Activated naive CD8-positive, alpha-beta T cell treated with anti-CD3 and anti-CD28 coated beads, Interleukin-2, amount 10 ng/mL, durations not matched to agents 7 days and 5 days (primary cell): ENCODE data around the gene INO80D. TPM values are rescaled to one million over a fixed set of nuclear protein-coding genes. Genes with fewer than 3 reads are reported as not detected.
"Not testable (repeated sequence)": the region's sequence is repeated elsewhere in the genome, so short reads cannot be mapped to it uniquely, and the experiment has no call there.

Experiments
- ATAC-seq: fragments of 150-1000 bp; cut with Tn5 transposase; one replicate; pipeline ENCODE4 v1.10.0; 2021; ENCODE audit warnings: low read depth, moderate library complexity
- POLR2A ChIA-PET: fragments of 350-600 bp; sonication (Branson Sonifier 250); formaldehyde crosslinking; loops from one replicate; lab custom pipeline; 2021; ENCODE audit warnings: antibody characterized with exemption; lab: Charles Lee
- DNase-seq: peaks from one replicate; pipeline ENCODE4 v3.0.0; 2021
- H3K27ac Mint-ChIP-seq: one replicate; pipeline ENCODE4 v1.8.0; 2022; ENCODE audit warnings: mild to moderate bottlenecking, mixed read lengths
- H3K27me3 Mint-ChIP-seq: one replicate; pipeline ENCODE4 v1.8.0; 2022; ENCODE audit warnings: mild to moderate bottlenecking, moderate library complexity, mixed read lengths
- H3K36me3 Mint-ChIP-seq: one replicate; pipeline ENCODE4 v1.8.0; 2021; ENCODE audit warnings: mild to moderate bottlenecking, mixed read lengths
- H3K4me1 Mint-ChIP-seq: one replicate; pipeline ENCODE4 v1.8.0; 2021; ENCODE audit warnings: mixed read lengths
- H3K4me3 Mint-ChIP-seq: one replicate; pipeline ENCODE4 v1.8.0; 2022; ENCODE audit warnings: mild to moderate bottlenecking, moderate library complexity, mixed read lengths
- H3K9me3 Mint-ChIP-seq: one replicate; pipeline ENCODE4 v1.8.0; 2021; ENCODE audit warnings: mixed read lengths
- total RNA-seq, 2 experiments: library from RNA; stranded (reverse); gene quantifications; one replicate each; pipeline ENCODE4 v1.2.3, GENCODE V29; 2021

INO80D gene
- total RNA-seq, 2 experiments from 2014 or later = 25.5 to 28.5 TPM

DNA sequence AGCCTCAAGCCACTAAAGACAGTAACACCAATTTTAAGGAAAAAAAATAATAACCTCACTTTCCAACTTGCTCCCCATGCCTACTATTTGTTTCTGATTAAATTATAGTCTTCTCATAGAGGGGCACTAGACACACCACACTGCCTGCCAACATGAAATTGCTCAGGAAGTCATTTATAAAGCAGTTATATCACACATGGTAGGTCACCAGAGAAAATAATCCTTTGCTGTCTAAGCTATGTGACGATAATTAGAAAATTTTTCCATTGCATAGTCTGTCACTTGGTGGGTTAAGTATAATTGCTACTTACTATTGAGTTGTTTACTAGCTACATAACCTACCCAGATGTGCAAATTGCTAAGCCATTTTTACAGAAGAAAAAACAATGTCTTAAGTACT, 85.2 kb downstream of the INO80D start:
- DNase-seq = no peak
- no peak for ATAC-seq
- POLR2A ChIA-PET = no interaction called here
- H3K27me3 Mint-ChIP-seq = no peaks in the 10 kb centered on the region
- no peak overlapping the region for H3K27ac Mint-ChIP-seq
- peaks cover 7% of the 10 kb centered on the region for H3K4me1 Mint-ChIP-seq
- H3K4me3 Mint-ChIP-seq = no peak overlapping the region
- peaks cover 18% of the 10 kb centered on the region for H3K36me3 Mint-ChIP-seq
- H3K9me3 Mint-ChIP-seq = no peaks in the 10 kb centered on the region

DNA sequence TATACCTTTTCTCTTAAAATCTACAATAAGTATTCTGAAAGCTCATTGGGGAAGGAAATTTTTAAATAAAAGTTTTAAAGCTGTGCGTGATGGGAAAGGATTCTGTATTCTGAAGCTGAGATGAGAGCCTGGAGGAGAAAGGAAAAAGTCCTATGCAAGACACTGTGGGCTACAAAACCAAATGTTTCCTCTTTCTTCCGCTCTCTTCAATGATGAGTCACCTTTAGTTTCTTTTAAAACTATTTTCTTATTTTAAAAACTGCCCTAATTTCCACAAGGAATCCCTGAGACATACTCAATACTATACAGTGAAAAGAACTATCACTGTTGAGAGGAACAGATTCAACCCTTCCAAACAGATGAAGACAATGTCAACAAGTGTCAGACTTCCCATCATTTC, 87.4 kb downstream of the INO80D start:
- no peak overlapping the region for H3K4me3 Mint-ChIP-seq
- POLR2A ChIA-PET = no interaction called here
- no peaks in the 10 kb centered on the region for H3K9me3 Mint-ChIP-seq
- ATAC-seq (no peak), DNase-seq (no peak)
- H3K27me3 Mint-ChIP-seq = no peaks in the 10 kb centered on the region
- H3K27ac Mint-ChIP-seq = no peak overlapping the region
- H3K4me1 Mint-ChIP-seq = peaks cover 5% of the 10 kb centered on the region
- H3K36me3 Mint-ChIP-seq = peaks cover 5% of the 10 kb centered on the region

DNA sequence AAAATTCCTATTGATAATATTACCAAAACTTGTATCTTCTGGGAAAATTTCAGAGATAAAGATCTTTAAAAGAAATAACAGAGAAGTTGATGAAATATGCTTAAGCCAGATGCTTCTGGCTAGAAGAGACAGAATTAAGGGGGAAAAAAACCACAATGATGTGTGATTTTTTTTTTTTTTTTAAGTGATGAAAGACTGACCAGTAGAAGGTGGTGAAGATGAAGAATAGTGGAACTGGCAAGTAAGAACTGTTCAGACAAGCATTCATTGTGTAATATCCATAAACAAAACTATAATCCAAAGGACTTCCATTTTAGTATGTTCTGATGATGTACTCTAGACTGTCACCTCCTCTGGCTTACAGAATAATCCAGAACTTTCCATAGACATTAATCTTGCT, 89.8 kb downstream of the INO80D start:
- Mint-ChIP-seq H3K9me3 (no peaks in the 10 kb centered on the region), H3K4me1 (peaks cover 3% of the 10 kb centered on the region), H3K36me3 (peaks cover 18% of the 10 kb centered on the region), H3K27ac (no peak overlapping the region), H3K4me3 (no peak overlapping the region), H3K27me3 (no peaks in the 10 kb centered on the region)
- POLR2A ChIA-PET = interaction anchor here (0.6 to 1.1 kb wide), 2 partner anchors 90 to 133 kb away, joined by 3 read pairs; partner anchors contain the start of gene INO80D
- DNase-seq (no peak), ATAC-seq (no peak)

DNA sequence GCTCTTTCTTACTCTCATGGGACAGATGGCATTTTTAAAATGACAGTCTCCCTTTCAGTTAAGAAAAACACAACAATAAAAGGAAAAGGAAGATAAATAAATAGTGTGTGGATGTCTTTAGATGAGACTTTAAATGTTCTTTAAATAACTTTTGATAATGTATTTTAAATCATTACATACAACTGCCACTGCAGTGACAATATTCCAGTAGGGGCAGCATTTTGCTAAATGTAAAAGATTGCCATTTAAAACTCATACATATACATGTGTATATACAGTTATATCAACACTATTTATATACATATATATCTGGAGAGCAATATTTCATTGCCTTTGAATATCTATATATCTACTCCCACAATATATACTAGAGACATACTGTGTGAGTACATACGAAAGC, 90.7 kb downstream of the INO80D start:
- Mint-ChIP-seq H3K4me3 (no peak overlapping the region), H3K4me1 (peaks cover 3% of the 10 kb centered on the region), H3K36me3 (peaks cover 19% of the 10 kb centered on the region), H3K9me3 (no peaks in the 10 kb centered on the region), H3K27me3 (no peaks in the 10 kb centered on the region), H3K27ac (no peak overlapping the region)
- DNase-seq (no peak), ATAC-seq (no peak)
- POLR2A ChIA-PET = no interaction called here

DNA sequence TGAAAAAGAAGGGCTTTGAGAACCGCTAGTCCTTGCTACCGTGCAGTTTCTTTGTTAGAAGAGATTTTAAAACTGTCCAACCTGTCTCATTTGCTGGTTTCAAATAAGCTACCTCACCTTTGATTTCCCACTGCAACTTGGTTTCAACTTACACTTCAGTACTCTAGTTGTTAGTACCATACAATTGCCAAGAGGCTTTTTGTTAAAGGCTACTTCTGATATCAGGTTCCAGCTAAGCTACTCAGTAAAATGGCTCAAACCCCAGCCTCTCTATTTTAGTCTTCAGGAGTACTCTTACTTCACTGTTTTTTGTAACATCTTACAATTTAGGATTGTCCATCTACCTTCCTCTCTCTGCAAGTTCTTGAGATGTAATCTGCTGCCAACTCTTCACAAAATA, 91.6 kb downstream of the INO80D start:
- Mint-ChIP-seq H3K4me3 (no peak overlapping the region), H3K4me1 (peaks cover 3% of the 10 kb centered on the region), H3K27me3 (no peaks in the 10 kb centered on the region), H3K9me3 (no peaks in the 10 kb centered on the region), H3K36me3 (peaks cover 21% of the 10 kb centered on the region), H3K27ac (no peak overlapping the region)
- DNase-seq = no peak
- POLR2A ChIA-PET = no interaction called here
- ATAC-seq = no peak

DNA sequence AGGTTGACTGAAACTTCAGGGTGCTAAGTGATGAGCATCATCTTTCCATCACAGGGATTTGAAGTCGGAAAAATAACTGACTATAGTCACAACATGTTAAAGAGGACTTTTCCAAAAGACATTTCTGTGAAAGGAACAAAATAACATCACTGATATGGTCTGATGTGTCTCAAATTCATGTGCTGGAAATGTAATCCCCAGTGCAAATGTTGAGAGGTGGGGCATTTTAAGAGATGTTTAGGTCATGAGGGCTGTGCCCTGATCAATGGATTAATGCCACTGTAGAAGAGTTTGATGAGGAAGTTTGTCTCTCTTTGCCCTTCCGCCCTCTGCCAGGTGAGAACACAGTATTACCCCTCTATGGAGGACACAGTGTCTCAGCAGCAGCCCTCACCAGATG, 95.9 kb downstream of the INO80D start:
- DNase-seq = no peak
- ATAC-seq = no peak
- POLR2A ChIA-PET = no interaction called here
- H3K27ac Mint-ChIP-seq = no peak overlapping the region
- no peaks in the 10 kb centered on the region for H3K9me3 Mint-ChIP-seq
- no peak overlapping the region for H3K4me3 Mint-ChIP-seq
- H3K36me3 Mint-ChIP-seq = peaks cover 20% of the 10 kb centered on the region
- H3K4me1 Mint-ChIP-seq = no peaks in the 10 kb centered on the region
- no peaks in the 10 kb centered on the region for H3K27me3 Mint-ChIP-seq

DNA sequence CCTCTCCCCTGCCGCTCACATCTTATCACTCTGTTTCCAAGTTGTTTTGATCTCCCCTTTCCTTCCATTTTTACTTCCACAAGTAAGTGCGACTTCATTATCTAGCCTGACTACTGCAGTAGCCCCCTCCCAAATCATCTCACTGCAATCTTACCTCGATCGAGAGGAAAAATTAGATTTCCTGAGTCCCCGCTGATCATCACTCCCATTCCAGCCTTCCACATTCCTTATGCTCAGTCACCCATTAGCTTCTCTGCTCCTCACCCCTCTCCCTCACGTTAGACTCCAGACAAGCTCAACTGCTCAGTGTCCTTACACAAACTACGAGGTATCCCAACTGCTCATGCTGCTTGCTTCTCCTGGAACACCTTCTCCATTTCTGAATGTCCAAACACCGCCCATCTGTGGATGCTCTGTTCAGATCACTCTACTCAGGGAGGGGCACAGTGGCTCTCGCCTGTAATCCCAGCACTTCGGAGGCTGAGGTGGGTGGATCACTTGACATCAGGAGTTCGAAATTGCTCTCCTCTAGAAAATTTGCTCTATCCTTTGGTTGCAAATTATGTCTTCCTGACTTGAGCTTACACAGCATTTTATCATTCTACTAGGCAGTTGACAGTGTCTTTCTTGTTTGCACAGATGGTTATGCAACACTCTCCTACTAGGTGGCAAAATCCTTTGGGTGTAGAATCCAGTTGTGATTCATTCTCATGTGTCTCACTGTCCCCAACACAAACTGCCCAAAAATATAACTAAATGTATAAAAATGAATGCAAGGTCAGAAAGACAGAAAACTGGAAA, 96.5 kb downstream of the INO80D start:
- DNase-seq = no peak
- peaks cover 18% of the 10 kb centered on the region for H3K36me3 Mint-ChIP-seq

DNA sequence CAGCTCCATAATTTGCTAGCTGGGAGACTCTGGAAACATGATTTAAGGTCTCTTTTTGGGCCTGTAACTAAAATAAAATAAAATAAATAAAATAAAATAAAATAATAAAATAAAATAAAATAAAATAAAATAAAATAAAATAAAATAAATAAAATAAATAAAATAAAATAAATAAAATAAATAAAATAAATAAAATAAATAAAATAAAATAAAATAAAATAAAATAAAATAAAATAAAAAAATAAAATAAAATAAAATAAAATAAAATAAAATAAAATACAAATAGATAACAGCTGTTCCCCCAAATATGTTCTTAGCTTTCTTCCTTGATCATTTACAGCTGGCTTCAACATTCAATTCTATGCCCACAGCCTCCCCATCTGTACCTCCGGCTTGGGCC, 97.3 kb downstream of the INO80D start:
- H3K27ac Mint-ChIP-seq, DNase-seq, ATAC-seq, H3K4me3 Mint-ChIP-seq, H3K9me3 Mint-ChIP-seq, H3K4me1 Mint-ChIP-seq, H3K27me3 Mint-ChIP-seq, POLR2A ChIA-PET: not testable (repeated sequence)
- peaks cover 18% of the 10 kb centered on the region for H3K36me3 Mint-ChIP-seq

More for the DNA sequence above, 96.5 kb downstream of the INO80D start:
- Mint-ChIP-seq H3K4me3 (no peak overlapping the region), H3K4me1 (no peaks in the 10 kb centered on the region), H3K27me3 (no peaks in the 10 kb centered on the region), H3K9me3 (no peaks in the 10 kb centered on the region), H3K27ac (no peak overlapping the region)
- ATAC-seq = no peak
- POLR2A ChIA-PET = no interaction called here

DNA sequence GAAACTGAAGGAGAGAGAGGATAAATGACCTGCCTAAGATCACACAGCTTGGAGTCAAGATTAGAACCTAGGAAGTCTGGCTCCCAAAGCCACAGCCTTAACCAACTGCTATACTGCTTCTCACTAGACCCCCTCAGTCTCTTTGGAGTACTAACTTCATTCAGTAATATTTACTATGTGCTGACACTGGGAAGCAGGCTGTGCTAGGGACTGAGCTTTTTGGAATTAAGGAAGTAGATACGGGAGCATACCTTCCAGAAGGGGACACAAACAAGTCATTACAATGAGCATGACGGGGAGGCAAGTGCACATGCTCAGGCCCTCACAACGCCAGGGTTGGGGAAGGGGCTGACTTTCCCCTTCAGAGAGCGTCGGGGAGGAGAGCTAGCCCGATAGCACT, 97.7 kb downstream of the INO80D start:
- ATAC-seq (no peak), DNase-seq (no peak)
- peaks cover 2% of the 10 kb centered on the region for H3K4me1 Mint-ChIP-seq
- no peaks in the 10 kb centered on the region for H3K27me3 Mint-ChIP-seq
- no peak overlapping the region for H3K4me3 Mint-ChIP-seq
- POLR2A ChIA-PET = no interaction called here
- no peaks in the 10 kb centered on the region for H3K9me3 Mint-ChIP-seq
- H3K27ac Mint-ChIP-seq = no peak overlapping the region
- H3K36me3 Mint-ChIP-seq = peaks cover 16% of the 10 kb centered on the region

DNA sequence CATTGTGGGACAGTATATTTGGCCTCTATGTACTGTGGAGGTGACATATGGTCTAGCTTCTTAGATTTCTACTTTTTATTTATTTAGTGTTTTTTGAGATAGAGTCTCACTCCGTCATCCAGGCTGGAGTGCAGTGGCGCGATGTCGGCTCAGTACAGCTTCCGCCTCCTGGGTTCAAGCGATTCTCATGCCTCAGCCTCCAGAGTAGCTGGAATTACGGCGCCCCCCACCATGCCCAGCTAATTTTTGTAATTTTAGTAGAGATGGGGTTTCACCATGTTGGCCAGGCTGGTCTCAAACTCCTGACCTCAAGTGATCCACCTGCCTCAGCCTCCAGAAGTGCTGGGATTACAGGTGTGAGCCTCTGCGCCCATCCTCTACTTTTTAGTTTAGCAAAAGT, 99.6 kb downstream of the INO80D start:
- DNase-seq, H3K4me1 Mint-ChIP-seq, POLR2A ChIA-PET, H3K36me3 Mint-ChIP-seq, H3K27me3 Mint-ChIP-seq, ATAC-seq, H3K9me3 Mint-ChIP-seq, H3K4me3 Mint-ChIP-seq, H3K27ac Mint-ChIP-seq: not testable (repeated sequence)

DNA sequence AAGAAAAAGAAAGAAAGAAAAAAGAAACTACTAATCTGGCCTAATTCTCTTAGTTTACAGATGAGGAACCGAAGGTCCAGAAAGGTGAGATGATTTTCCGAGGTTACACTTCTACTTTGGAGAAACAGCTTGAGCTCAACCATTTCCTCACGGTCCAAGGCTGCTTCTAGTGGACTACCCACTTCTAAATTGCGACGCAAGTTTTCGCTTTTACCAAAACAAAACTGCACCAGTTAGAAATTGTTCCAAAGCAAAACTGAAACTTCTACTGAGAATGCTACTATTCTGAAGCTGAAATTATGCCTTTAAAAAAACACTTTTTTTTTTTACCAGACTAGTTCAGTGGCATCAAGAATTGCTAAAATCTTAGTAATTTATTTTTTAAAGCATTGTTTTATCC, 101.6 kb downstream of the INO80D start:
- Mint-ChIP-seq H3K4me1 (peaks cover 2% of the 10 kb centered on the region), H3K4me3 (no peak overlapping the region), H3K9me3 (no peaks in the 10 kb centered on the region), H3K36me3 (no peaks in the 10 kb centered on the region), H3K27ac (no peak overlapping the region), H3K27me3 (no peaks in the 10 kb centered on the region)
- no peak for DNase-seq
- no peak for ATAC-seq
- POLR2A ChIA-PET = no interaction called here

DNA sequence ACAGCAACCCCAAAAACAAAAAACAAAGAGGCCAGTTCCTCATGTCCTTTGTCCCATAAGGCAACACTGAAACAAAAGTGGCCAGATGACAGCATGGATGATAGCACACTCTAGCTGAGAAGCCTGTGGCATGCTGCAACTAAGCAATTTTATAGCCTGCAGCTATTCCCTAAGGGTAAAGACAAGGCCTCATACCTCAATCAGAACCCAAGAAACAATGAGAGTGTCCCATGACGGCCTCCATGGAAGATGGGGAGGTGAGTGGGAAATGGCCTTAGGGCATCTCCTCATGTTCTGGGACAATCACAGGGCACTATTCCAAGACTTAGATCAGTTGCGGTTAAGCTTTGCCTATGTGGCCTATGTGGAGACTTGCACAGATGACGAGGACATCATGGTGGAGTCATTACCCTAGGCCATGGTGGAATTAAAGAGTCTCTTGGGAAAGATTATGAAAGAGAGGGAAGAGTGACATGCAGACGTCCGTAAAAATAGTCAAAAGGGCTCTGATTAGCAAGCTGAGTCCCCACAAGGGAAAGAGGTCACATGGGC, 103.1 kb downstream of the INO80D start:
- ATAC-seq (no peak), DNase-seq (no peak)
- POLR2A ChIA-PET = no interaction called here
- Mint-ChIP-seq H3K27me3 (no peaks in the 10 kb centered on the region), H3K27ac (no peak overlapping the region), H3K9me3 (peaks cover 5% of the 10 kb centered on the region), H3K36me3 (no peaks in the 10 kb centered on the region), H3K4me1 (peaks cover 2% of the 10 kb centered on the region), H3K4me3 (no peak overlapping the region)

DNA sequence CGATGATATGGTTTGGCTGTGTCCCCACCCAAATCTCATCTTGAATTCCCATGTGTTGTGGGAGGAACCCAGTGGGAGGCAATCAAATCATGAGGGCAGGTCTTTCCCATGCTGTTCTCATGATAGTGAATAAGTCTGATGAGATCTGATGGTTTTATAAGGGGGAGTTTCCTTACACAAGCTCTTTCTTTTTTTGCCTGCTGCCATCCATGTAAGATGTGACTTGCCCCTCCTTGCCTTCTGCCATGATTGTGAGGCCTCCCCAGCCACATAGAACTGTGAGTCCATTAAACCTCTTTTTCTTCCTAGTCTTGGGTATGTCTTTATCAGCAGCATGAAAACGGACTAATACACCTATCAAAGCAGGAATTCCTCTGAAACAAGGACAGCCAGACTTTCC, 107.2 kb downstream of the INO80D start:
- H3K27me3 Mint-ChIP-seq, ATAC-seq, H3K4me3 Mint-ChIP-seq, DNase-seq, H3K36me3 Mint-ChIP-seq, H3K9me3 Mint-ChIP-seq, H3K4me1 Mint-ChIP-seq, H3K27ac Mint-ChIP-seq, POLR2A ChIA-PET: not testable (repeated sequence)

DNA sequence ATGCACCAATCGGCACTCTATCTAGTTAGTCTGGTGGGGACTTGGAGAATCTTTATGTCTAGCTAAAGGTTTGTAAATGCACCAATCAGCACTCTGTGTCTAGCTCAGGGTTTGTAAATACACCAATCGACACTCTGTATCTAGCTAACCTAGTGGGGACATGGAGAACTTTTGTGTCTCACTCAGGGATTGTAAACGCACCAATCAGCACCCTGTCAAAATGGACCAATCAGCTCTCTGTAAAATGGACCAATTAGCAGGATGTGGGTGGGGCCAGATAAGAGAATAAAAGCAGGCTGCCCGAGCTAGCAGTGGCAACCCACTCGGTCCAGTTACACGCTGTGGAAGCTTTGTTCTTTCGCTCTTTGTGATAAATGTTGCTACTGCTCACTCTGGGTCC, 108.3 kb downstream of the INO80D start:
- ATAC-seq, H3K4me3 Mint-ChIP-seq, POLR2A ChIA-PET, H3K9me3 Mint-ChIP-seq, H3K36me3 Mint-ChIP-seq, H3K27ac Mint-ChIP-seq, H3K27me3 Mint-ChIP-seq, H3K4me1 Mint-ChIP-seq, DNase-seq: not testable (repeated sequence)
